ENCODE measurements around the gene MAP2K6. TPM values are rescaled to one million over a fixed set of nuclear protein-coding genes. Genes with fewer than 3 reads are reported as not detected.

The MAP2K6 gene
- polyA plus RNA-seq, 1 of the 3 experiments (the other 2 are of a cell fraction), result 6.7 TPM

GRCh38 chr17:69524854-69525253 is 110.4 kb downstream of the MAP2K6 start:
- POLR2A ChIA-PET, result no interaction called here
- H3K9ac ChIP-seq, result no peak overlapping the region
- no peaks in the 10 kb centered on the region for H3K9me2 ChIP-seq
- CTCF ChIA-PET, result interaction anchor here (0.6 to 8.6 kb wide), 39 partner anchors 8 to 1105 kb away, joined by 3 to 91 read pairs (median 8); partner anchors contain the start of gene MAP2K6
- no peak overlapping the region for H3K4me2 ChIP-seq
- no peak overlapping the region for H3K4me3 ChIP-seq (ENCODE audit: low read depth in 2 of 2, low read length in 1 of 2)
- no peaks in the 10 kb centered on the region for H4K20me1 ChIP-seq (ENCODE audit: insufficient read depth)
- no peak for DNase-seq
- no peaks in the 10 kb centered on the region for H3K79me2 ChIP-seq (ENCODE audit: insufficient read depth)
- TF ChIP-seq, protein P1, sequence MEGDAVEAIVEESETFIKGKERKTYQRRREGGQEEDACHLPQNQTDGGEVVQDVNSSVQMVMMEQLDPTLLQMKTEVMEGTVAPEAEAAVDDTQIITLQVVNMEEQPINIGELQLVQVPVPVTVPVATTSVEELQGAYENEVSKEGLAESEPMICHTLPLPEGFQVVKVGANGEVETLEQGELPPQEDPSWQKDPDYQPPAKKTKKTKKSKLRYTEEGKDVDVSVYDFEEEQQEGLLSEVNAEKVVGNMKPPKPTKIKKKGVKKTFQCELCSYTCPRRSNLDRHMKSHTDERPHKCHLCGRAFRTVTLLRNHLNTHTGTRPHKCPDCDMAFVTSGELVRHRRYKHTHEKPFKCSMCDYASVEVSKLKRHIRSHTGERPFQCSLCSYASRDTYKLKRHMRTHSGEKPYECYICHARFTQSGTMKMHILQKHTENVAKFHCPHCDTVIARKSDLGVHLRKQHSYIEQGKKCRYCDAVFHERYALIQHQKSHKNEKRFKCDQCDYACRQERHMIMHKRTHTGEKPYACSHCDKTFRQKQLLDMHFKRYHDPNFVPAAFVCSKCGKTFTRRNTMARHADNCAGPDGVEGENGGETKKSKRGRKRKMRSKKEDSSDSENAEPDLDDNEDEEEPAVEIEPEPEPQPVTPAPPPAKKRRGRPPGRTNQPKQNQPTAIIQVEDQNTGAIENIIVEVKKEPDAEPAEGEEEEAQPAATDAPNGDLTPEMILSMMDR (IDR thresholded peaks at IDR 0.05), result peak; percentile 32
- TF ChIP-seq SMC3 (IDR thresholded peaks at IDR 0.05; ENCODE audit: low read depth, low read length), result no peak
- peak; percentile 60 for TF ChIP-seq RAD21 (IDR thresholded peaks at IDR 0.05; ENCODE audit: low read length)
- no peak for TF ChIP-seq RCOR1 (IDR thresholded peaks at IDR 0.05; ENCODE audit: low read length)
- H2AFZ ChIP-seq (ENCODE audit: low read depth), result no peak overlapping the region
- WGBS (ENCODE audit: low lambda C conversion rate), result 79% methylated on average over 4 of the region's 4 CpGs
- no peaks in the 10 kb centered on the region for H3K27me3 ChIP-seq (ENCODE audit: insufficient read depth)
- no peak overlapping the region for H3K27ac ChIP-seq (ENCODE audit: low read depth in 2 of 2, low read length in 1 of 2)
- no peaks in the 10 kb centered on the region; a peak in 1 of 4 replicates for H3K4me1 ChIP-seq (ENCODE audit: control insufficient read depth in 1 of 2, insufficient read depth in 2 of 2, low read depth in 1 of 2, low read length in 1 of 2)
- peaks cover 0 to 25% of the 10 kb centered on the region in 2 experiments for H3K36me3 ChIP-seq (replicated peaks in 1 of 2; ENCODE audit: control insufficient read depth in 1 of 2, insufficient read depth in 2 of 2, low read length in 1 of 2)
- no peaks in the 10 kb centered on the region for H3K9me3 ChIP-seq
- H3F3A ChIP-seq (replicated peaks; ENCODE audit: insufficient read depth), result no peaks in the 10 kb centered on the region

DNA sequence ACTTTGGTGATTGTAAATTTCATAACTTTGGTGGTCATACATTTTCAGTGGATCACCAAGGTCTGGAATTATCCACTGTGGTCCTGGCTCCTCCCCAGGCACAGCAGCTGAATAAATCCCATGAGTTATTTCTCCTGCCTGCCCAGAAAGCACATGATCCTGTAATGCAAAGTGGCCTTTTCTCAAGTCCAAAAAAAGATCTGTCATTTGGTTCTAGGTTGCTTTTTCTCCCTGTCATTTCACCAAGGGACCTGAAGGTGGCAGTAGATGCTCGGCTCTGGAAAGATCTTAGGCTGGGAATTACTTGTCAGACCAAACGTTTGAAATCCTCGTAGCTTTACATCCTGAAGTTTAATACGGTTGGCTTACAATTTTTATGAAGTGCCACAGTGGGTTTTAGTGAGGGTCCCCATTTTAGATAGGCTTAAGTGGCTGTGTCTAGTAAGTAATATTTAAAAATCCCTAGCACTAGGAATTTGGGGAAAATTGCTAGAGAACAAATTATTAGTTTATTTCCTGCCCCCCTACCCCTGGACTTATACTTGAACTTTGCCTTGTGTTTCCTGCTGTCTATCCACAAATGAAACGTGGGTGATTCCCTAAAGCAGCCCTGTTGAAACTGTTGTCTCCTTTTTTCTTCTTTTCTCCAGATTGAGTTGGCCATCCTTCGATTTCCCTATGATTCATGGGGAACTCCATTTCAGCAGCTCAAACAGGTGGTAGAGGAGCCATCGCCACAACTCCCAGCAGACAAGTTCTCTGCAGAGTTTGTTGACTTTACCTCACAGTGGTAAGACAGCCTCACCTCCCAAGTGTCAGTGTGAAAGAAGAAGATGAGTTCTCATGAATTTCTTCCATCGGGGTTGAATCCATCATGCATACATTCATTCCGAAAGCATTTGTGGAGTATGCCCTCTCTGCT is 111.7 kb downstream of the MAP2K6 start:
- Histone ChIP-seq H4K20me1 (ENCODE audit: insufficient read depth) (no peaks in the 10 kb centered on the region), H3K9me3 (no peaks in the 10 kb centered on the region), H3K9ac (no peak overlapping the region), H3K4me1 (ENCODE audit: control insufficient read depth in 1 of 2, insufficient read depth in 2 of 2, low read depth in 1 of 2, low read length in 1 of 2) (no peaks in the 10 kb centered on the region; a peak in 1 of 4 replicates), H3K27me3 (ENCODE audit: insufficient read depth) (no peaks in the 10 kb centered on the region), H3K4me3 (ENCODE audit: low read depth in 2 of 2, low read length in 1 of 2) (no peak overlapping the region), H3K79me2 (ENCODE audit: insufficient read depth) (no peaks in the 10 kb centered on the region), H3K27ac (ENCODE audit: low read depth in 2 of 2, low read length in 1 of 2) (no peak overlapping the region), H2AFZ (ENCODE audit: low read depth) (no peak overlapping the region), H3K36me3 (replicated peaks in 1 of 2; ENCODE audit: control insufficient read depth in 1 of 2, insufficient read depth in 2 of 2, low read length in 1 of 2) (peaks cover 0 to 14% of the 10 kb centered on the region in 2 experiments), H3K4me2 (no peak overlapping the region), H3K9me2 (no peaks in the 10 kb centered on the region), H3F3A (replicated peaks; ENCODE audit: insufficient read depth) (no peaks in the 10 kb centered on the region)
- DNase-seq, result peak; percentile 60
- ChIA-PET CTCF (interaction anchor here (0.6 to 8.6 kb wide), 64 partner anchors 10 to 1104 kb away, joined by 3 to 91 read pairs (median 5); partner anchors contain the start of gene MAP2K6), POLR2A (no interaction called here)
- peak; percentile 77 for TF ChIP-seq SMC3 (IDR thresholded peaks at IDR 0.05; ENCODE audit: low read depth, low read length)
- TF ChIP-seq REST (IDR thresholded peaks at IDR 0.05; ENCODE audit: low read depth, low read length), result no peak
- TF ChIP-seq TCF12 (IDR thresholded peaks at IDR 0.05), result no peak
- TF ChIP-seq RAD21 (IDR thresholded peaks at IDR 0.05; ENCODE audit: low read length), result peak; percentile 99
- TF ChIP-seq CHD2 (IDR thresholded peaks at IDR 0.05; ENCODE audit: low read length, partially characterized antibody), result peak; percentile 12
- TF ChIP-seq MXI1 (IDR thresholded peaks at IDR 0.05; ENCODE audit: low read depth, low read length), result no peak
- TF ChIP-seq TAF1 (IDR thresholded peaks at IDR 0.05; ENCODE audit: borderline replicate concordance, low read depth, low read length), result no peak
- TF ChIP-seq, protein P1 (IDR thresholded peaks at IDR 0.05), result peak; percentile 99
- 42% methylated on average over 9 of the region's 9 CpGs for WGBS (ENCODE audit: low lambda C conversion rate)
